GM12892 (cell line): ENCODE data around the gene DOCK4.

Experiments used
- POLR2A ChIP-seq: IDR thresholded peaks from 2 replicates; pipeline ENCODE4 v1.6.1; 2011; ENCODE audit warnings: low read depth, low read length, control low read depth
- POLR2AphosphoS5 ChIP-seq: IDR thresholded peaks from 2 replicates; pipeline ENCODE4 v1.6.1; 2011; ENCODE audit warnings: low read depth, low read length, control low read depth

- TF ChIP-seq POLR2A: no peak
- no peak for TF ChIP-seq POLR2AphosphoS5
These were observed 313.0 kb downstream of the DOCK4 start for GRCh38 chr7:111893190-111893589.
